ENCODE measurements around the gene SLC38A10.

The SLC38A10 gene

GRCh38 chr17:81200201-81200600 is 94.9 kb downstream of the SLC38A10 start:
- DNase-seq: no peak

GRCh38 chr17:81199482-81199830 is 95.7 kb downstream of the SLC38A10 start:
- no peak for DNase-seq

GRCh38 chr17:81198826-81199481 is 96.2 kb downstream of the SLC38A10 start:
- DNase-seq: no peak

GRCh38 chr17:81197831-81198490 is 97.1 kb downstream of the SLC38A10 start:
- no peak for DNase-seq

- no peak for DNase-seq
Observed at GRCh38 chr17:81197409-81197795, 97.7 kb downstream of the SLC38A10 start.

- no peak for DNase-seq
Observed at GRCh38 chr17:81196505-81197408, 98.3 kb downstream of the SLC38A10 start.

- DNase-seq: no peak
Observed at GRCh38 chr17:81195941-81196495, 99.1 kb downstream of the SLC38A10 start.
